IPS-18c (cell line): ENCODE results near the gene ELOVL5.
"Not testable (repeated sequence)": the region's sequence is repeated elsewhere in the genome, so short reads cannot be mapped to it uniquely, and the experiment has no call there.

Source experiments
- H3K4me3 ChIP-seq: 2 replicates; pipeline ENCODE4 v1.7.0; 2013; ENCODE audit warnings: low read depth, mild to moderate bottlenecking, low read length, moderate library complexity; ENCODE audit not compliant: insufficient read depth
- H3K9me3 ChIP-seq: one replicate; pipeline ENCODE4 v1.6.1; 2013; ENCODE audit warnings: mild to moderate bottlenecking, low read length, moderate library complexity; ENCODE audit not compliant: control insufficient read depth, insufficient read depth

The ELOVL5 gene

DNA sequence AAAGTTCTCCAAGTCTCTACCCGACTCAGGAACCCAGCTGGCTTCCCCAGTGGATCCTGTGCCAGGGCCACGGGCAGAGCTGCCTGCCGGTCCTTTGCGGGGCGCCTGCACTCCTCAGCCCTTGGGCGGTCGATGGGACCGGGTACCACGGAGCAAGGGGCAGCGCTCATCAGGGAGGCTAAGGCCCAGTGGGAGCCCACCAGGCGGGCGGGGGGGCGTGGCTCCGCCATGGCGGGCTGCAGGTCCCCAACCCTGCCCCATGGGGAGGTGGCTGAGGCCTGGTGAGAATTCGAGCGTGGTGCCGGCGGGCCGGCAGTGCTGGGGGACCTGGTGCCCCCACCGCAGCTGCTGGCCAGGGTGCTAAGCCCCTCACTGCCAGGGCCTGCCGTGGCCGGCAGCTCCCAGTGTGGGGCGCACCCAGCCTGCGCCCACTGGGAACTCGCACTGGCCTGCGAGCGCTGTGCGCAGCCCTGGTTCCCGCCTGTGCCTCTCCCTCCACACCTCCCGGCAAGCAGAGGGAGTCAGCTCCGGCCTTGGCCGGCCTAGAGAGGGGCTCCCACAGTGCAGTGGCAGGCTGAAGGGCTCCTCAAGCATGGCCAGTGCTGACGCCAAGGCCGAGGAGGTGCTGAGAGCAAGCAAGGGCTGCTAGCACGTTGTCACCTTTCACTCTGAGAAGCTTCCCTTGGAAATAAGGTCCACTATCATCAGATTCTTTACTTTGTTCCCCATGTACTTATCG is 14.8 kb upstream of the ELOVL5 start:
- H3K9me3 ChIP-seq = peaks cover 2% of the 10 kb centered on the region

DNA sequence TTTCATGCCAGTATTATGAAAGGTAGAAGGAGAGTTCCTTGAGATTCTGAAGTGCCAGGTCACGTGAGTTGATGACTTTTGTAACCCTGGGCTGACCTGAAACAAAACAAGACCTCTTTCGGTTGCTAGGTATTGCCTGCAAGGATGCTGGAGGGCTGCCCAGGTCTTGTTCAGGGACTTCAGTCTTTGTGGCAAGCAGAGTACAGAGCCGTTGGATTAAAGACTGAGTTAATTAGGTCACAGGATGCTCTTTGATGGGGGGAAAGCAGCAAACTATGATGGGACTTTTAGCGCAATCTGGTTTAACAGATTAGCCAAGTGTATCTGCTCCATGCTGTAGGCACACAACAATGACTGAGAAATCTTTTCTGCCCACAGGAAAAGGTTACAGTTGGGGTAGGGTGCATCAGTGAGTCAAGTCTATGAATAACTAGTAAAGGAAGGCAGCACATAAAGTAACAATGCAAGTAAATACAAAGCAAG is 12.8 kb upstream of the ELOVL5 start:
- peaks cover 2% of the 10 kb centered on the region for H3K9me3 ChIP-seq
- no peak overlapping the region for H3K4me3 ChIP-seq

More for the DNA sequence above, 14.8 kb upstream of the ELOVL5 start:
- H3K4me3 ChIP-seq = no peak overlapping the region

DNA sequence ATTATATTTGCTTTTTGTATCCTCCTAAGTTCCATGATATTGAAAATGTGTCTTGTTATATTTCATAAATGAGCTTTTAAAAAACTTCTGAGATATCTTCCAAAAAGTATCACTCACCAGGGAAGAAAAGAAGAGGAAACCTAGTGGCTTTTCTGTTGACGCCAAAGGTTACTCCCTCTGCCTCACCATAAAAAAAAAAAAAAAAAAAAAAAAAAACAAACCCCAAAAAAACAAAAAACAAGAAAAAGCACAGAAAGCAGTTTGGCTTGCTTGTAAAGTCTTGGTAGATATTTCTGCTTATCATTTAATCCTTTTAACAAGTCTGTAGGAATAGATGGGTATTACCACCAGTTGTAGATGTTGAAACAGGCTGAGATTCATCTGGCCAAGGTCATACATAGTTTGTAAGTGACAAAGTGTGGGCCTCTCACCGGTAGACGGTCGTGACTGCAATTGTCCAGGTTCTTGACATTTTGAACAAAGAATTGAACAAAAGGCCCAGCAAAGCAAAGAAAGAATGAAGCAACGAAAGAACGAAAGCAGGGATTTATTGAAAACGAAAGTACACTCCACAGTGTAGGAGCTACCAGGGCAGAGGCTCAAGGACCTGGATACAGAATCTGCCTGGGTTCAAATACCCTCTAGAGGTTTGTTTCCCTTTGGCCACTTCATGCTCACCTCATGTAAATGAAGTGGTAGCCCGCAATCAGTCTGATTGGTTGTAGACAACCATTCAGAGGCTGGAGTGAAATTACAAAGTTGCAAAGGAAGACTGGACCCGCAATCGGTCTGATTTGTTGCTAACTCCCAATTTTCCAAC is 11.6 kb upstream of the ELOVL5 start:
- peak overlapping the region; percentile 83; the same call in 1 of the 2 replicates for H3K4me3 ChIP-seq
- peaks cover 2% of the 10 kb centered on the region for H3K9me3 ChIP-seq

DNA sequence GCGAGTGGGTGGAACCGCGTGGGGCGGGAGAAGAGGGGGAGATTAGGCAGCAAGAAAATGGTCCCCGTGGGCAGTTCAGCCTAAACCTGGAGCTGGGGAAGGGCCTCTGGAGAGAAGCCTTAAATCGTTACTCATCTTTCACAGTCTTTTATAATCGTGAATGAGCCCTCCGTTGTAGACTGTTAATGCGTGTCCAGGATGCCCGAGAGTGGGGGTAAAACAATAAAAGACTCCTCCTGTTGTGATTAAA is 11.0 kb upstream of the ELOVL5 start:
- Histone ChIP-seq H3K9me3 (peaks cover 2% of the 10 kb centered on the region), H3K4me3 (peak overlapping the region; percentile 83; the same call in 1 of the 2 replicates)

DNA sequence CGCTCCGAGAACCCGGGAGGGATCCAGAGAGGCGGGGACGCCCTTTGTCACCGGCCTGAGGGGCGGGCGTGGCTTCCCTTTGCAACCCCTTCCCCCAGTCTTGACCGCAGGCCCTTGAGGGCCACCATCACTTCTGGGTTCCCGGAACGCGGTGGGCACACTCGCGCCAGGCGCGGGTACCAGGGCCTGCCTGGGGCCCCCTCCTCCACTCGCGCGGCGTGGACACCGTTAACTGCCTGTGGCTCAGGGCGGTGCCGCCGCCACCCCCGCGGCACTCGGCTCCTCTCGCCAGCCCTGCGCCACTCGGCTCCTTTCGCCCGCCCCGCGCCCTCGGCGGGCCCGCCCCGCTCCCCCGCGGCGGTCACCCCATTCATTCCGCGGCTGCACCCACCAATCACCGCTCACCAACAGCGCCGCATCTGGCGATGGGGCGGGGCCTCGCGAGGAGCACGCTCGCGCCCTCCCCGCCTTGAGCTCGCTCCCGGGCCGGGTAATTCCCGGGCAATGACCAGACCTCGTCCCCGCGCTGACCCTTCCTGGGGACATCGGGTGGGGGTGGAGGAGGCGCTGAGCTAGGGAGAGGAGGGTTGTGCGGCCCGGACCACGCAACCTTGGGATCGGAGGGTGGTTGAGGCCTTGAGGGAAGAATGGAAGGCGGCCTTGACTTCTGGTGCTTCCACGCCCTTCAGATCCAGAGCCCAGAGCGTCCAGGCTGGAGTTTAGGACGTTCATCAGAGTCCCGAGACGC is 10.5 kb upstream of the ELOVL5 start:
- H3K4me3 ChIP-seq = peak overlapping the region; percentile 83
- H3K9me3 ChIP-seq = peaks cover 2% of the 10 kb centered on the region

DNA sequence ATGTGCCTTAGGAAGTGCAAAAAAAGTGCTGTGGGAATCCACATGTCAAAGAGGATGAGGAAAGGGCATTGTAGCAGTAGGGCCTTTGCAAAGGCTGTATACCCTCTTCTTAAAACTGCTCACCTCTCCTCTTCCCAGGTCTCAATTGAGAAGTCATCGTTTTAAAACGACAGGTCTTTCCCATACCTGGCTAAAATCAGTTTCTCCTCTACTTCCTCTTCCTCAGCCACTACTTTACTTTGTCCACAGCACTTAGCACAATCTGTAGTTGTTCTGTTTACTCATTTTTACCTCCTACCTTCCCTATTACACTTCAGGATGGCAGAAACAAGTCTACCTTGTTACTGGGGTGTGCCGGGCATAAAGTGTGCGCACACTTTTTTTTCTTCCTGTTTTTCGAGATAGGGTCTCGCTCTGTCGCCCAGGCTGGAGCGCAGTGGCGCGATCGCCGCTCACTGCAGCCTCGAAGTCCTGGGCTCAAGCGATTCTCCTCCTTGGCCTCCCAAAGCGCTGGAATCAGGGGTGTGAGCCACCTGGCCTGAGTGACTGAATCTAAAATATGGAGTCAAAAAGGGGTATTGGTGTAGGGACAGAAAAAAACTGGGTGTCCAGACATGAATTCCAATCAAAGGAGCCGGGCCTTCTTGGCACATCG is 9.8 kb upstream of the ELOVL5 start:
- Histone ChIP-seq H3K9me3 (peaks cover 2% of the 10 kb centered on the region), H3K4me3 (peak overlapping the region; percentile 83; the same call in 1 of the 2 replicates)

DNA sequence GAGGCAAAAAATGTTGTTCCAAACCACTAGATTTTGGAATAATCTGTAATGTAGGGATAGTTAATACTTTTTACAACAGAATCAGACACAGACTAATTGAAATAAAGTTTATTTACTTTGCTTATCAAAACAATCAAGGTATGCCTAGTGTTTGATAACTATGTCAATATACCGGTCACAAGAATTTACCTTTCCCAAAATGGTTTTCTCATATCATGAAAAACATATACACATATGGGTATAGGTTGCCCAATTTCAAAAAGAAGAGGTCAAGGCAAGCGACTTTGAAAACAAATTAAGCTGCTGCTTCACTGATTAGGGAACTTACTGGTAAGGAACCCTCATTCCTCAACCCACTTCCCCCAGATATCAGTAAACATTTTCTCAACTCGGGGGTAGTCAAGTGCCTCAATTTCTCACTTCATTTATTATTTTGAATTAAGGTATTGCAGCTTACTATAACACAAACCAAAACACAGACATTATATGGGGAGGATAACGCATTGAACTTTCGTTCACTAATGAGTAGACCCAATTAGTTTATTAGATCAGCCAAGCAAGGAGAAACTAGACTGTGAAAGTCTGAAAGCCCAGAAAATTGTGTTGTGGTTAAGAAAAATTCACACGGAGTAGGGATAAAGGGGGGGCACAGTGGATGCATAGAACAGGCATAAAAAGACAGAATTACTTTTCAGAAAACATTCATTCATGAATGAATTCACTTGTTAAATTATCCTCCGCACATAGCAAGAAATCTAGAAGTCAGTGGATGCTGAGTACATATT is 9.0 kb upstream of the ELOVL5 start:
- H3K4me3 ChIP-seq = no peak overlapping the region

DNA sequence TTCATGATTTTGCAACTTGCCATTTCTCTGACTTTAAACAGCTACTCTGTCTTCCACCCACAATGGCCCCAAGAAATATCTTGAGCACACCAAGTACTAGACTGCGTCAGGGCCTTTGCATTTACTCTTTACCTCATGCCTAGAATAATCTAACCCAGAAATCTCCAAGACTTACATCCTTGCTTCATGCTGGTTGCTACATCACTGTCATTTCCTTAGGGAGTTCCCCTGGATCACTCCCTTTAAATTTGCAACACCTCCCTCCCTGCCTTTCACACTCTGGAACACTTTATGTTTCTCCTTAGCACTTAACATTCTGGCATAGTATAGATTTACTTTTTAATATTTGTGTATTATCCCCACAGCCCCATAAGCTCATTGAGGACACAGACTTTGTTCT is 4.9 kb upstream of the ELOVL5 start:
- H3K9me3 ChIP-seq = no peaks in the 10 kb centered on the region
- H3K4me3 ChIP-seq = no peak overlapping the region

More for the DNA sequence above, 9.0 kb upstream of the ELOVL5 start:
- no peaks in the 10 kb centered on the region for H3K9me3 ChIP-seq

DNA sequence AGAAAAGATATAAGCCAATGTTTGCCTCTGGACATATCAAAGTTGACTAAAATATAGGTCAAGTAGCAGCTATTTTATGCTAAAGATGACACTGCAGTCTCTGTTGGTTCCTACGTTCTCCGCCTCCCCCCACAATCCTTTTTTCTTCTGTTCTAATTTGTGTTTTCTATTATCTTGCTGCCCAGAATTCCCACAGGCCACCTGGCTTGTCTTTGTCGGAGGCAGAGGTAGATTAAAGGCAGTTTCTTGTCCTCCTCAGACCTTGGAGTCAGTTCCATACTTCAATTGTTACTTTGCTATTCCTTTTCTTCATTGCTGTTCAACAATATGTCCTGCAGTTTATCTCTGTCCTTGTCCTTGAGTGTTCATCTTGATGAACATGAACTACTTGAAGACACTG is 3.6 kb upstream of the ELOVL5 start:
- Histone ChIP-seq H3K4me3 (no peak overlapping the region), H3K9me3 (no peaks in the 10 kb centered on the region)

DNA sequence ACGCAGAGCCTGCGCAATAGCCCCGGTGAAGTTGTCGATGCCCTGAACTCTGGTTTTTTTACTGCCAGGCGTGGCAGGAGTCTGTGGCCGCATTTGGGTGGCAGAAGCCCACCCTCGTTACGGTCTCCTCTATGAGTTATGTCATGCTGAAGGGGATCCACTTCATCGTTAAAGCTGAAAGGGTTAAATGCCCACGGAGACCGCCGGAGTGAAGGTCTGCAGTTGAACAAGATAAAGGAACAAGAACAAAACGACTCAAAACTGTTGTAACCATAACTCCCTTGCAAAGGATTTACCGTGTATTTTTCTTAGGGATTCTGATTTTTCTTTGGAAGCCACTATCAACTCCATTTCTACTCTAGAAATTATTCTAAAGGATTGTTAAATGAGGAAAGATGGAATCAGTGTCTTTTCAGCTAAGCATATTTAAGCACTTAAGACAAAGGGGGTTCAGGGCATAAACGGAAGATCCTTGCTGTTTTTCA is 501 bp upstream of the ELOVL5 start:
- H3K9me3 ChIP-seq = no peaks in the 10 kb centered on the region
- H3K4me3 ChIP-seq = peak overlapping the region; percentile 98

DNA sequence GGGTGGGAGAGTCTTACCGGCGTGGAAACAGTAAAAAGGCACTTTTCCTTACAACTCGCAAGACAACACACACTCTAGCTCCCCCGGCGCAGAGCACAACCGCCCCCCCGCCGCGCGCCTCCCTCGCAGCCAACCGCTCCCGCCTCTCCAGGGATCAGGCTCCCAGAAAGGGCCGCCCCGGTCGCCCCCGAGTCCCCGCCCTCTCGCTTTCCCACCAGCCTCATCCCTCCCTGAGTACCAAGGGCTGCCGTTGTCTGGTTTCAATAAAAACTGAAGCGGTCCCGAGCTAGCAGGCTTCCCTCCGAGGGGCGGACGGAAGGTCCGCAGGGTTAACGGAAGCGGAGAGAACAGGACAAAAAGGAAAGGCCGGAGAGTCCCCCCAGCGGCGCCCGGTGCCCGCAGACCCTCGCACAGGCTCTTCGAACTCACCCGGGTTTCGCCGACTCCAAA is 804 bp downstream of the ELOVL5 start:
- peak overlapping the region; percentile 98 for H3K4me3 ChIP-seq
- H3K9me3 ChIP-seq = no peaks in the 10 kb centered on the region

DNA sequence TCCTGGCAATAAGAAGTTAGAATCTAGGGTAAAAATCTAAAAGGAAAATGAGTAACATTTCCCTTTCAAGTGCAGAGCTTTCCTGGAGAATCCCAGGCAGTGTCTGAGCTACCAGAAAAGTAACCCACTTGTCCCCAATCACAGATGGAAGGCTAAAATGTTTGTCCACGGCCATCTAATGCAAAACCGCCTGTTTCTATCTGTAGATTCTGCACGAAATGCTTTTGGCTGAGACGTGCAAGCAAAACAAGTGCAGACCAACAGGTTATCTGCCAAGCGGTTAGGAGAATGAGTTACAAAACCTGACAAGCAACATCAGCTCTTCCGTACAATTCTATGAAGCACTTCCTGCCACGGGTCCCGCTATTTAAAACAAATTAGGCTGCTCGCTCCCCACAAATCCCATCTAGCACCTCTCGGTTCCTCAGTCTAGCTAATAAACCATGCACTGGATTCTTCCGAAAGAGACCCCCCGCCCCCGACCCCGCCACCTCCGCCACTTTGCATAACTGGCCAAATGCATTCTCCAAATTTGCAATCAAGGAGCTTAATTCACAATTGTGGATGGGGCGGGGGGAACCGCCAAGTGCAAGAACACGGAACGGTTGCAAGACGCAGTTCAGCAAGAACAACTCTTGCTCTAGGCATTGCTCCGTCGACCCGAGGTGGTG is 1.4 kb downstream of the ELOVL5 start:
- Histone ChIP-seq H3K9me3 (no peaks in the 10 kb centered on the region), H3K4me3 (peak overlapping the region; percentile 98)

DNA sequence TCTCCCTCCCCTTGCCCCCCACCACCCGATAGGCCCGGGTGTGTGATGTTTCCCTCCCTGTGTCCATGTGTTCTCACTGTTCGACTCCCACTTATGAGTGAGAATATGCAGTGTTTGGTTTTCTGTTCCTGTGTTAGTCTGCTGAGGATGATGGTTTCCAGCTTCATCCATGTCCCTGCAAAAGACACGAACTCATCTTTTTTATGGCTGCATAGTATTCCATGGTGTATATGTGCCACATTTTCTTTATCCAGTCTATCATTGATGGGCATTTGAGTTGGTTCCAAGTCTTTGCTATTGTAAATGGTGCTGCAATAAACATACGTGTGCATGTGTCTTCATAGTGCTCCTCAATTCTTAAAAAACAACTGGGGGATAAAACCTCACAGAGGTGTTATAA is 2.7 kb downstream of the ELOVL5 start:
- not testable (repeated sequence) for H3K9me3 ChIP-seq, H3K4me3 ChIP-seq

DNA sequence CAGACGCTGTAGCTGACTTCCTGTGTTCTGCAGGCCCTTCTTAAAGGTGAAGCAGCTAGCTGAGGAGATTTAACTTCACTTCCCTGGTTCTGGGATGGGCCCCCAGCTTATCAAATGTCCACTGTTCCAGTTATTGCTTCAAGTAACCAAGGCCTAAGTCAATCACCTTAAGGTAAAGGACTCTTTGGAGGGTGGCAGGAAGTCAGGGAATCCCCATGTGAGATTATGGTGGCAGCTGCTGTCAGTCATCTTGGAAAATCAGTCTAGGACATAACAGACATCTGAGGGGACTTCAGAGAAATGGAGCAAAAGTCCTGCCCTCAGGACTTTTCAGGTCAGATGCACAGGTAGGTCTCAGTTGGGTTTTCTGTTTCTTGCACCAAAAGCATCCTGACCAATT is 3.8 kb downstream of the ELOVL5 start:
- Histone ChIP-seq H3K4me3 (no peak overlapping the region), H3K9me3 (no peaks in the 10 kb centered on the region)

DNA sequence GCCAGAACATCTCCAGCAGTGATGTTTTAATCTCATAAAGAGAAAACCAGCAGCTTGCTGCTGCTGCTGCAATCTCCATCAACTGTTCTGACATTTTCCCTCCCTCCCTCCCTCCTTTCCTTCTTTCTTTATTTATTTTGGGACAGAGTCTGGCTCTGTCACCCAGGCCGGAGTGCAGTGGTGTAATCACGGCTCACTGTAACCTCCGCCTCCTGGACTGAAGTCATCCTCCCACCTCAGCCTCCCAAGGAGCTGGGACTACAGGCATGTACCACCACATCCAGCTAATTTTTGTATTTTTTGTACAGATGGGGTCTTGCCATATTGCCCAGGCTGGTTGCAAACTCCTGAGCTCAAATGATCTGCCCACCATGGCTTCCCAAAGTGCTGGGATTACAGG is 5.7 kb downstream of the ELOVL5 start:
- Histone ChIP-seq H3K9me3 (no peaks in the 10 kb centered on the region), H3K4me3 (no peak overlapping the region)

DNA sequence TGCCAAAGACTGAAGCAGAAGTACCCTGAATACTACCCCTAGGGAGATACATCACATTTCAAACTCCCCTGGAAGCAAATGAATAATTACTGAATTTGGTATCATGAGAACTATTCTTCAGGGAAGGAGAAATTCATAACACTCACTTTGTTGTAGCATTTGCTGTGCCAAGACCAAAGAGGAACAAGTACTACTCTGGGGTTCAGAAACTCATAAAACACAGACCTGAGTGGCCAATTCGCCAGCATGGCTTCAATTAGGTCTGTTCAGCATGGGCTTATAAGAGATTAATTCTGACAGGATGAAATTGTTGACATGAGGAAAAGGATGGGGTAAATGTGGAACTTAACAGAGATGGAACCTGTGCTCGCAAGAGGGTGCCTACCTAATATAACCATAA is 6.5 kb downstream of the ELOVL5 start:
- Histone ChIP-seq H3K9me3 (no peaks in the 10 kb centered on the region), H3K4me3 (no peak overlapping the region)
